IMR-90 (cell line): Measurements from ENCODE around the gene ELK3. TPM values are rescaled to one million over a fixed set of nuclear protein-coding genes. Genes with fewer than 3 reads are reported as not detected.

ENCODE experiments used
- ATAC-seq: fragments of 200-7000 bp; cut with Tn5 transposase; 2 replicates; pipeline ENCODE4 v1.9.1; 2020; ENCODE audit warnings: low read depth, mild to moderate bottlenecking, moderate library complexity
- BruUV-seq: library from RNA; stranded (reverse); fragments of 400-500 nt; replicated peaks from 2 replicates; lab custom pipeline; 2021; lab: Mats Ljungman, UMichigan
- CTCF ChIA-PET: fragments of 300-600 bp; formaldehyde crosslinking; extraction: SDS; loops from one replicate; lab custom pipeline; 2021; ENCODE audit warnings: antibody characterized with exemption; lab: Yijun Ruan, JAX
- POLR2A ChIA-PET: fragments of 300-600 bp; sonication (Branson Sonifier 250); formaldehyde crosslinking; loops from one replicate; lab custom pipeline; 2022; ENCODE audit warnings: antibody characterized with exemption; ENCODE audit not compliant: unreplicated experiment; lab: Charles Lee
- DNase-seq: peaks from one replicate; pipeline ENCODE4 v3.0.0; 2013
- H2AFZ ChIP-seq: replicated peaks from 2 replicates; pipeline ENCODE3; 2013; ENCODE audit warnings: low read length, mild to moderate bottlenecking; ENCODE audit not compliant: poor library complexity
- H2AK5ac ChIP-seq: 2 replicates; pipeline ENCODE4 v1.6.1; 2013; ENCODE audit warnings: low read depth, low read length, inconsistent platforms
- H2AK9ac ChIP-seq: replicated peaks from 2 replicates; pipeline ENCODE3; 2013; ENCODE audit warnings: mild to moderate bottlenecking, low read depth, low read length, moderate library complexity; ENCODE audit not compliant: poor library complexity
- H2BK120ac ChIP-seq: 2 replicates; pipeline ENCODE4 v1.6.1; 2013; ENCODE audit warnings: low read depth, low read length, inconsistent platforms
- H2BK15ac ChIP-seq: 3 replicates; pipeline ENCODE4 v1.6.1; 2013; ENCODE audit warnings: low read depth, low read length, inconsistent platforms
- H2BK20ac ChIP-seq: 2 replicates; pipeline ENCODE4 v1.6.1; 2013; ENCODE audit warnings: low read depth, mild to moderate bottlenecking, inconsistent platforms, low read length, moderate library complexity
- H2BK5ac ChIP-seq: 2 replicates; pipeline ENCODE4 v1.6.1; 2013; ENCODE audit warnings: mild to moderate bottlenecking, low read depth, low read length, inconsistent platforms; ENCODE audit not compliant: poor library complexity, severe bottlenecking
- H3K14ac ChIP-seq: replicated peaks from 2 replicates; pipeline ENCODE4 v1.6.1; 2013; ENCODE audit warnings: low read depth, low read length, inconsistent platforms
- H3K18ac ChIP-seq: 2 replicates; pipeline ENCODE4 v1.6.1; 2013; ENCODE audit warnings: low read depth, low read length, control low read depth
- H3K23ac ChIP-seq: 2 replicates; pipeline ENCODE4 v1.6.1; 2013; ENCODE audit warnings: low read depth, low read length, inconsistent platforms
- H3K27ac ChIP-seq: 2 replicates; pipeline ENCODE4 v1.5.1; 2013; ENCODE audit warnings: mild to moderate bottlenecking, control low read depth, low read length; ENCODE audit not compliant: insufficient read depth
- H3K27me3 ChIP-seq: 2 replicates; pipeline ENCODE4 v1.6.1; 2013; ENCODE audit warnings: low read length; ENCODE audit not compliant: control insufficient read depth, insufficient read depth
- H3K36me3 ChIP-seq: 2 replicates; pipeline ENCODE4 v1.6.1; 2013; ENCODE audit warnings: low read length, mixed read lengths; ENCODE audit not compliant: control insufficient read depth, insufficient read depth
- H3K4ac ChIP-seq: 2 replicates; pipeline ENCODE4 v1.6.1; 2013; ENCODE audit warnings: low read depth, low read length, inconsistent platforms
- H3K4me1 ChIP-seq: 2 replicates; pipeline ENCODE4 v1.6.1; 2013; ENCODE audit warnings: low read length, mixed read lengths; ENCODE audit not compliant: control insufficient read depth, insufficient read depth
- H3K4me2 ChIP-seq: 2 replicates; pipeline ENCODE4 v1.6.1; 2013; ENCODE audit warnings: low read depth, mild to moderate bottlenecking, control low read depth, low read length, moderate library complexity
- H3K4me3 ChIP-seq: 2 replicates; pipeline ENCODE4 v1.5.1; 2013; ENCODE audit warnings: low read depth, mild to moderate bottlenecking, control low read depth, low read length, moderate library complexity; ENCODE audit not compliant: insufficient read depth
- H3K56ac ChIP-seq: 2 replicates; pipeline ENCODE4 v1.6.1; 2013; ENCODE audit warnings: low read length, inconsistent platforms; ENCODE audit not compliant: insufficient read depth; ENCODE audit errors: extremely low read depth
- H3K79me1 ChIP-seq, 2 experiments: 2 replicates each; pipeline ENCODE4 v1.6.1; 2013; ENCODE audit warnings: low read length in 2 of 2, inconsistent platforms in 1 of 2, low read depth in 1 of 2
- H3K9ac ChIP-seq: 2 replicates; pipeline ENCODE4 v1.6.1; 2013; ENCODE audit warnings: low read depth, low read length, control low read depth
- H3K9me1 ChIP-seq: 2 replicates; pipeline ENCODE4 v1.6.1; 2013; ENCODE audit warnings: low read length, inconsistent platforms; ENCODE audit not compliant: insufficient read depth
- H3K9me3 ChIP-seq: 2 replicates; pipeline ENCODE4 v1.6.1; 2013; ENCODE audit warnings: low read length; ENCODE audit not compliant: control insufficient read depth, insufficient read depth
- H4K20me1 ChIP-seq: 2 replicates; pipeline ENCODE4 v1.6.1; 2013; ENCODE audit warnings: low read length, inconsistent platforms; ENCODE audit not compliant: insufficient read depth
- H4K5ac ChIP-seq: 2 replicates; pipeline ENCODE4 v1.6.1; 2013; ENCODE audit warnings: mild to moderate bottlenecking, low read depth, low read length, control low read depth
- H4K8ac ChIP-seq, 2 experiments: 2 replicates each; pipeline ENCODE4 v1.6.1; 2013; ENCODE audit warnings: low read depth in 2 of 2, low read length in 2 of 2, control low read depth in 1 of 2, inconsistent platforms in 1 of 2
- H4K91ac ChIP-seq: 2 replicates; pipeline ENCODE4 v1.6.1; 2013; ENCODE audit warnings: low read depth, low read length, inconsistent platforms; ENCODE audit not compliant: insufficient read depth
- CEBPB ChIP-seq: IDR thresholded peaks from 2 replicates; pipeline ENCODE4 v1.6.1; 2012; ENCODE audit warnings: low read depth, low read length, improper control_type of control experiment
- CHD1 ChIP-seq: IDR thresholded peaks from 2 replicates; pipeline ENCODE4 v1.6.1; 2012; ENCODE audit warnings: low read depth, low read length, improper control_type of control experiment
- MAZ ChIP-seq: IDR thresholded peaks from 2 replicates; pipeline ENCODE4 v1.6.1; 2012; ENCODE audit warnings: low read depth, mild to moderate bottlenecking, low read length, improper control_type of control experiment, moderate library complexity, borderline replicate concordance
- POLR2A ChIP-seq: IDR thresholded peaks from 2 replicates; pipeline ENCODE4 v1.6.1; 2012; ENCODE audit warnings: mild to moderate bottlenecking, low read depth, low read length
- RCOR1 ChIP-seq: IDR thresholded peaks from 2 replicates; pipeline ENCODE4 v1.6.1; 2012; ENCODE audit warnings: mild to moderate bottlenecking, low read length, improper control_type of control experiment; ENCODE audit not compliant: insufficient replicate concordance
- RFX5 ChIP-seq: IDR thresholded peaks from 2 replicates; pipeline ENCODE4 v1.8.0; 2012; ENCODE audit warnings: low read depth, mild to moderate bottlenecking, low read length, moderate library complexity
- WGBS, 2 experiments: methylation state at CpG; one replicate each; pipeline versions ENCODE4 v1.1.5 to v1.1.7; 2013; ENCODE audit warnings: missing lambda C conversion rate in 2 of 2; ENCODE audit not compliant: insufficient read length in 1 of 2; ENCODE audit errors: extremely low coverage in 2 of 2; 5-methylcytosine and 5-hydroxymethylcytosine counted together
- dilution Hi-C: fragments of 300-500 bp; cut with HindIII; formaldehyde crosslinking; loops from one replicate; pipeline ENCODE4 v1.14.3; 2018; ENCODE audit warnings: low sequenced_read_pairs; ENCODE audit not compliant: unreplicated experiment
- in situ Hi-C: fragments of 300-500 bp; cut with MboI; formaldehyde crosslinking; loops from 3 replicates; pipeline ENCODE4 v1.14.3; 2019; ENCODE audit warnings: low sequenced_read_pairs, inconsistent platforms, mixed read lengths
- intact Hi-C: fragments of 100-400 bp; cut with micrococcal nuclease; formaldehyde crosslinking; loops from 2 replicates; pipeline ENCODE4 v1.10.0; 2022
- polyA plus RNA-seq, 3 experiments: library from polyadenylated mRNA; depleted of rRNA; stranded (reverse); fragments of >200 nt; gene quantifications; 2 replicates each; pipeline ENCODE4 v1.2.3, GENCODE V29; 2012; ENCODE audit warnings: low replicate concordance in 1 of 3
- total RNA-seq: library from RNA; depleted of rRNA; stranded (reverse); fragments of >200 nt; gene quantifications from 2 replicates; pipeline ENCODE4 v1.2.3, GENCODE V29; 2012
- TF ChIP-seq, protein P1 (sequence below): conservative IDR thresholded peaks from 2 replicates; pipeline ENCODE4 v1.5.1; 2012; ENCODE audit warnings: mild to moderate bottlenecking, low read depth, low read length, improper control_type of control experiment

Gene ELK3
- total and polyA plus RNA-seq, 2 of the 4 experiments (the other 2 are of a cell fraction): 14.5 to 27.5 TPM

DNA sequence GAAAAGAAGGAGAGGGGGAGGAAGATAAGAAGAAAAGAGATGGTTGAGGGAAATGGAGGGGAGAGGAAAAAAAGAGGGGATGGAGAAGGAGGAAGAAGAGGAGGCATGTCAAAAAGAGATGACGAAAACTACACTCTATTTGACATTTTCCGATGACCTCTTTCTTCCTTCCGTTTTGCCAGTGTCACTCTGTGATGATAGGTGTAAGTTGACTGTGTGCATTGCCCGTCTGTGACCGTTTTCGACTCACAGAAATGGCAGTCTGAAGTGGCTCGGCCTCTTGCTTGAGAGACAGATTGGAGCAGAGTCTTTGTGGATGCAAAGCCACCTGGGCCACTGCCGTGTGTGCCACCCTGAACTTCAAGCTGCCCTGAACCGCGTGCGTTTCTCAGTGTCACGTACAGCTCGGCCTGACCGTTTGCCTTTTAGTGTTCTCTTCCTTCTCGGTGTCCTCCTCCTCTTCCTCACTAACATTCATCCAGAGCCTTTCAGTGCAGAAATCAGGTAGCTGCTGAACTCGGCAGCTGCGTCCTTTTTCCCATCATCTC is 32.7 kb downstream of the ELK3 start:
- H2BK15ac ChIP-seq: no peak overlapping the region
- H3K14ac ChIP-seq: no peak overlapping the region
- H3K36me3 ChIP-seq: peaks cover 40% of the 10 kb centered on the region
- H3K18ac ChIP-seq: no peak overlapping the region
- H2AK5ac ChIP-seq: no peak overlapping the region
- H2AK9ac ChIP-seq: no peak overlapping the region
- no peaks in the 10 kb centered on the region for H3K9me3 ChIP-seq
- H3K56ac ChIP-seq: no peak overlapping the region
- intact Hi-C loops: no loop called here
- H3K4ac ChIP-seq: no peak overlapping the region
- no peak overlapping the region for H3K4me3 ChIP-seq
- H4K8ac ChIP-seq: no peak overlapping the region
- no peak overlapping the region for H2BK5ac ChIP-seq
- TF ChIP-seq, protein P1, sequence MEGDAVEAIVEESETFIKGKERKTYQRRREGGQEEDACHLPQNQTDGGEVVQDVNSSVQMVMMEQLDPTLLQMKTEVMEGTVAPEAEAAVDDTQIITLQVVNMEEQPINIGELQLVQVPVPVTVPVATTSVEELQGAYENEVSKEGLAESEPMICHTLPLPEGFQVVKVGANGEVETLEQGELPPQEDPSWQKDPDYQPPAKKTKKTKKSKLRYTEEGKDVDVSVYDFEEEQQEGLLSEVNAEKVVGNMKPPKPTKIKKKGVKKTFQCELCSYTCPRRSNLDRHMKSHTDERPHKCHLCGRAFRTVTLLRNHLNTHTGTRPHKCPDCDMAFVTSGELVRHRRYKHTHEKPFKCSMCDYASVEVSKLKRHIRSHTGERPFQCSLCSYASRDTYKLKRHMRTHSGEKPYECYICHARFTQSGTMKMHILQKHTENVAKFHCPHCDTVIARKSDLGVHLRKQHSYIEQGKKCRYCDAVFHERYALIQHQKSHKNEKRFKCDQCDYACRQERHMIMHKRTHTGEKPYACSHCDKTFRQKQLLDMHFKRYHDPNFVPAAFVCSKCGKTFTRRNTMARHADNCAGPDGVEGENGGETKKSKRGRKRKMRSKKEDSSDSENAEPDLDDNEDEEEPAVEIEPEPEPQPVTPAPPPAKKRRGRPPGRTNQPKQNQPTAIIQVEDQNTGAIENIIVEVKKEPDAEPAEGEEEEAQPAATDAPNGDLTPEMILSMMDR: no peak
- TF ChIP-seq RCOR1: no peak
- no peak for TF ChIP-seq CHD1
- TF ChIP-seq RFX5: no peak
- TF ChIP-seq MAZ: no peak
- no peak for TF ChIP-seq POLR2A
- no peak for TF ChIP-seq CEBPB
- no peaks in the 10 kb centered on the region for H3K27me3 ChIP-seq
- 93% methylated on average over 10 of the region's 17 CpGs; no CpG with 5 or more reads in 1 of the 2 experiments for WGBS, 2 experiments
- no peak overlapping the region for H3K27ac ChIP-seq
- no peak overlapping the region for H3K9ac ChIP-seq
- DNase-seq (no peak), ATAC-seq (no peak)
- no TSS peak for BruUV-seq
- dilution Hi-C loops: no loop called here
- H3K4me1 ChIP-seq: no peaks in the 10 kb centered on the region
- POLR2A ChIA-PET: no interaction called here
- no peak overlapping the region for H2BK20ac ChIP-seq
- in situ Hi-C loops: no loop called here
- H2AFZ ChIP-seq: no peak overlapping the region
- H3K9me1 ChIP-seq: peaks cover 16% of the 10 kb centered on the region
- peaks cover 56 to 90% of the 10 kb centered on the region in 2 experiments for H3K79me1 ChIP-seq
- H4K20me1 ChIP-seq: peaks cover 29% of the 10 kb centered on the region
- H2BK120ac ChIP-seq: no peak overlapping the region
- H4K91ac ChIP-seq: no peak overlapping the region
- CTCF ChIA-PET: interaction anchor here (0.6 kb wide), 1 partner anchor 18 kb away, joined by 3 read pairs; no protein-coding TSS in a partner anchor
- no peak overlapping the region for H3K23ac ChIP-seq
- H3K4me2 ChIP-seq: no peak overlapping the region
- no peak overlapping the region for H4K5ac ChIP-seq
